Medulla oblongata (tissue), 1 donor: ENCODE measurements around the gene OR6Q1.
"Not testable (repeated sequence)": the region's sequence is repeated elsewhere in the genome, so short reads cannot be mapped to it uniquely, and the experiment has no call there.

ENCODE experiments used
- DNase-seq: peaks from one replicate; pipeline ENCODE4 v3.0.0-alpha.2; 2015; ENCODE audit errors: extremely low spot score

OR6Q1 gene, protein sequence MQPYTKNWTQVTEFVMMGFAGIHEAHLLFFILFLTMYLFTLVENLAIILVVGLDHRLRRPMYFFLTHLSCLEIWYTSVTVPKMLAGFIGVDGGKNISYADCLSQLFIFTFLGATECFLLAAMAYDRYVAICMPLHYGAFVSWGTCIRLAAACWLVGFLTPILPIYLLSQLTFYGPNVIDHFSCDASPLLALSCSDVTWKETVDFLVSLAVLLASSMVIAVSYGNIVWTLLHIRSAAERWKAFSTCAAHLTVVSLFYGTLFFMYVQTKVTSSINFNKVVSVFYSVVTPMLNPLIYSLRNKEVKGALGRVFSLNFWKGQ

GRCh38 chr11:58030653-58031052 lies at the start of gene OR6Q1:
Gene OR6Q1, plus strand, starts transcription at chr11:58030953. Its CDS starts 0 bp downstream, at chr11:58030953.
- no peak for DNase-seq

GRCh38 chr11:57981536-57981935 lies 49.2 kb upstream of the OR6Q1 start:
- DNase-seq = no peak

DNA sequence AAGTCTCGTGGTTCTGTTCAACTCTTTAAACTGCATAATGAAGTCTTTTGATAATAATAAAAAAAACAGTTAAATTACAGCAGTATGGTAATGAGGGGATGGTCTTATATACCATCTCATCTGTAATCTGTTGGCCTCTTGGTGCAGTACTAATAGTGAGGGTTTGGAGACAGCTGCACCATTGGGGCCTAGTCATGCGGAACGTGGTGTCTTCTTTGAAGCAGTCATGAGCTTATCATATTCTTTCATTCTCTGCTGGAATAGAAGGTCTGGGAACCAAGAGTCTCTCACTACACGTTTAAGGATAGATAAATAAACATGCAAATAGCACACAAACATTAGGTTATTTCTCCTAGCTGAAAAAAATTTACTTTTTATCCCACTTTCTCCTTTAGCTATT lies 48.0 kb upstream of the OR6Q1 start:
- DNase-seq = no peak

DNA sequence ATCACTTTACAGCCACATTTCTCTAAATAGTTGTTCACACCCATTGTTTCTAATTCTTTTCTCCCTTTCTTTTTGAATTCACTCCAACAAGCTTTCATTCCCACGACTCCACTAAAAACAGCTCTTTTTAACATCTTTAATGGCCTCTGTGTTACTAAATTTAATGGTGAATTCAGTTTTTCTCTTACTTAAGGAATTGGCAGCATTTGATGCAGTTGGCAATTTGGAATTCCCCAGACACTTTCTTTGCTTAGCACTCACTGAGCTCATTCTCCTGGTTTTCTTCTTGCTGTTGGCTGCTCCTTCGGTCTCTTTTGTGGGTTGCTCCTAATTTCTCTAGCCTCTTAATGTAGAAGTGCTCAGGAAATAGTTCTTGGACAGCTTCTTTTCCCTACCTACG lies 47.6 kb upstream of the OR6Q1 start:
- peak; percentile 22 for DNase-seq

- not testable (repeated sequence) for DNase-seq
Observed at GRCh38 chr11:57999523-57999922, 31.2 kb upstream of the OR6Q1 start.

DNA sequence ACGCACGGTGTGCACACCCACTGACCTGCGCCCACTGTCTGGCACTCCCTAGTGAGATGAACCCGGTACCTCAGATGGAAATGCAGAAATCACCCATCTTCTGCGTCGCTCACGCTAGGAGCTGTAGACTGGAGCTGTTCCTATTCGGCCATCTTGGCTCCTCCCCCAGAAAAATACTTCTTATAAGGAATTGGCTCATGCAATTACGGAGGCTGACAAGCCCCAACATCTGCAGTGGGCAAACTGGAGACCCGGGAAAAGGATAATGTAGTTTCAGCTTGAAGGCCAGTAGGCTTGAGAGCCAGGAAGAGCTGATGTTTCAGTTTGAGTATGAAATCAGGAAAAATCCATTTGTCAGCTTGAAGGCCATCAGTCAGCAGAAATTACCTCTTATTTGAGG lies 30.7 kb upstream of the OR6Q1 start:
- not testable (repeated sequence) for DNase-seq

GRCh38 chr11:58000699-58001098 lies 30.1 kb upstream of the OR6Q1 start:
- no peak for DNase-seq

GRCh38 chr11:58003036-58003435 lies 27.7 kb upstream of the OR6Q1 start:
- DNase-seq = no peak

- DNase-seq = no peak
Observed at GRCh38 chr11:58003591-58003990, 27.2 kb upstream of the OR6Q1 start.

DNA sequence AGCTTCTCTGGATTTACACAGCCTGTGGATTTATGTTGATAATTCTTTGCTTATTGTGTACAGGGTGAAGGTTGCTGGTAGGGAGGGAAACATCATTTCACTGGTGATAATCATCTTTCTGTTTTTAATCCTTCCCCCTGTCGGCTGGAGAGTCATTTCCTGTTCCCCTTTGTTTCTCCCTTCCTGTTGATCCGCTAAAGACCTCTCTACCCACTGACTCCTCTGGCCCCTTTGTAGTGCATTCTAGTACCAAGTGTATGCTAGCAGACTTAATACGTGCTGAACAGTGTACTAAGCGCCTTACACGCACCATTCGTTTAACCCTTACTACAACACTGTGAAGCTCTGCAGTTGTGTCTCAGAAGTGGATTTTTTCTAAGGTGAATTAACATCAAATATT lies 26.1 kb upstream of the OR6Q1 start:
- no peak for DNase-seq

DNA sequence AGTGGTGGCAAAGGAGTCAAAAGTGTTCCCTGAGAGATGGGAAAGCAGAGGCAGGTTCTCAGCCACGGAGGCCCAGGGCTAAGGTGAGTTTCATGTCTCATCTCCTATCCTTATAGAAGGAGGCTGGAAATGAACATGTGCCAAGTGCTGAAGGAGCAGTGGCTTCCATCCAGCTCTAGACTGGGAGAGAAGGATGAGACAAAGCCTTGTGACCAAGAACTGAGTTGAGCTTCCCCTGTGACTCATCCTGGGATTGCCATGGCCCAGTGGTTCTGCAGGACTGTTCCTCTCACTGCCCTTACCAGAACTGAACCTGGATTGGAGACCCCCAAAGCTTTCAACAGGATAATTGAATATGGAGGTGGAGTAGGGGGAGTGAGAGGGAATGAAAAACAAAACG lies 23.8 kb upstream of the OR6Q1 start:
- no peak for DNase-seq

- DNase-seq = no peak
Observed at GRCh38 chr11:58011771-58012170, 19.0 kb upstream of the OR6Q1 start.

DNA sequence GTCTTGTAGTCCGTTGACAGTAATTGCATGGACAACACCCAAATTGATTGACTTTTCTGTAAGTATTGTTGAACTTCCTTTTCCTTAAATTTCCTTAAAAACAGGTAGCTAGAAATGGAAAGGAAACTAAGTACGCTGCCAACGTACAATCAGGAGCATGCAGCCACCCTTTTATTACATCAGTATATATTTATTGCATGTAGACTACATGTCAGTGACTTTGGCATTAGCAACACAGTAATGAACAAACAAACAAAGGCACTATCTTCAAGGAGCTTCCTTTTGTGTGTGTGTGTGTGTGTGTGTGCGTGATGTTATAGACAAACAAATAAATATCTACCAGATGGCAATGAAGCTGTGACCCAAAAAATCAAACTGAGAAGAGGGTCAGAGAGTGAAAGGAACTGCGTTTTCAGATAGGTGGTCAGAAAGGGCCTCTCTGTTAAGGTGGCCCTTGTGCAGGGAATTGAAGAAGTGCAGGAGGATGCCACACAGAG lies 7.3 kb upstream of the OR6Q1 start, which contains the start of gene OR9Q1:
Gene OR9Q1, plus strand, starts transcription at position 447 of the 497 bp plus-strand sequence. CDS start 155,564 bp downstream, outside the sequence.
- no peak for DNase-seq

DNA sequence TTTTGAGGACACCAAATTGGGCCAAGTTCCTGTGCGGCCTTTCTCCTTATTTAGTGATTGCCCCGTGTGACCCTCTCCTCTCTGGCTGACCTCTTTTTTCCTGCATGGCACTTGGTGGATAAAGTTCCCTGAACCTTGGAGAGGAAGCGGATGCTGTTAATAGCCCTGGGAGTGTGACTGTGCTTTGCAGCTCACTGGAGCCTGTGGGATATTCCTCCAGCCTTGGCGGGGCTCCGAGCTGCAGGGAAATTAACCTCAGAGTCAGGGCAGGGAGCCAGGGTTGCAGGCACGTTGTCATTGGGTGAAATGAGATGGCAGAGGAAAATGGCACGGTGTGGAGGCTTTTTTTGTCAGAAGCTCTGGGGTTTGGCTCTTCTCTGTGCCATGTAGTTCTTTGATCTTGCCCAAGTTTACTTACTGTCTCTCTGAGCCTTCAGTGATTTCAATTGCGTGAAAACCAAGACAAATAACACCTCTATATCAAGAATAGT lies 6.1 kb upstream of the OR6Q1 start:
- DNase-seq = no peak

- DNase-seq = no peak
Observed at GRCh38 chr11:58027341-58027740, 3.4 kb upstream of the OR6Q1 start.

DNA sequence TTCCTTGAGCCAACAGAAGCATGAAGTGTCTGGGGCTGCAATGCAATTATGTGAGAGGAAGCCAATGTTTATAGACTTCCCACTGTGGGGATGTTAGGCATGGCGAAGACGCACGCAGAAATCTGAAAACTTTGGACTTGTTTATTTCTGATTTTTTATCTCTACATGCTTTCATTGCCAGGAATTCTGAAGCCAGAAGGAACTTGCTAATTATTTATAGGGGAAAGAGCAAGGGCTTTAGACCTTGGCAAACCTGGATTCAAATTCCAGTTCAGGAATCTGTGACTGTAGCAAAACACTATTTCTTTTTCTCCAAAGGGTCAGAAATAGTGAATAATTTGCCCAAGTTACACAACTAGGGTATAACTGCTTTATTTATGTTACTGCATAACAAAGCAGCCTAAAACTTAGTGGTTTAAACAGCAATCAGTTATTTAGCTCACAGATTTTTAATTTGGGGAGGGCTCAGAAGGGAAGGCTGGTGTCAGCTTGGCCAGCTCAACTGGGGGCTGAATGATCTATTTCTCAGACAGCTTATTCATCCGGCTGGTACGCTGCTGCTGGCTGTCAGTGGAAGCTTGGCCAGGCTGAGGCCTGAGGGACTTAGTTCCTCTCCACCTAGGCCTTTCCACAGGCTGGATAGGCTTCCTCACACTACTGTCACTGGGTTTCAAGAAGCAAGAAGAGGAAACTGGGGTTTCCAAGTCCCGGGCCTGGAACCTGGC lies 1.9 kb upstream of the OR6Q1 start:
- DNase-seq = peak; percentile 44

DNA sequence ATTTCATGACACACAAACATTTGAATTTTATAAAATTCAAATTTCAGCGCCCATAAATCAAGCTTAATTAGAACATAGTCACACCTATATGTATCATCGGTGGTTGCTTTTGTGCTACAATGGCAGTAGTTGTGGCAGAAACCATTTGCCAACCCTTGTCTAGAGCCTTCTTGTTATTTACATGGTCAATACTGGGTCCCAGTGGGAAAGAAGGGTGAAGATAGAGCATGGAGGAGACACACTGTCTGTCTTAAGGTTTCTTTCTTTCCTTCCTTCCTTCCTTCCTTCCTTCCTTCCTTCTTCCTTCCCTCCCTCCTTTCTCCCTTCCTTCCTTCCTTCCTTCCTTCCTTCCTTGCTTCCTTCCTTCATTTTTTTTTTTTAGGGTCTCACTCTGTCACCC lies 3.7 kb downstream of the OR6Q1 start:
- DNase-seq = no peak

- DNase-seq = no peak
Observed at GRCh38 chr11:58039589-58039988, 8.8 kb downstream of the OR6Q1 start.

GRCh38 chr11:58043379-58043778 lies 12.6 kb downstream of the OR6Q1 start:
- DNase-seq = no peak

DNA sequence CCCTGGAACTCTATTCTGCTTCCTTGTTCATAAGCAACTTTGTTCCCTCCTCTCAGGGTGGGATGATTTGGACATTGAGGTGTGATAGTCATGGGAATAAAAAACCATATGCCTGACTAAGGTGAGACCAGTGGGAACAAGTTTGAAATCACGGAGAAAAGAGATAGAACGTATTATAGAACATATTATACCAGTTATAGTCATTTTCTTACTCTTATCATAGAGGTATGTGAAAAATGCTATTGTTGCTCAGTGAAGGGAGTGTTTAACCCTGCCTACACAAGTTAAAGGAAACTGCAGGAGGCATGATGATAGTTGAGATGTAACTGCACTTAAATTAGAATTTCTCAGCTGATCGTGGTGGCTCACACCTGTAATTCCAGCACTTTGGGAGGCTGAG lies 15.5 kb downstream of the OR6Q1 start:
- DNase-seq = no peak

DNA sequence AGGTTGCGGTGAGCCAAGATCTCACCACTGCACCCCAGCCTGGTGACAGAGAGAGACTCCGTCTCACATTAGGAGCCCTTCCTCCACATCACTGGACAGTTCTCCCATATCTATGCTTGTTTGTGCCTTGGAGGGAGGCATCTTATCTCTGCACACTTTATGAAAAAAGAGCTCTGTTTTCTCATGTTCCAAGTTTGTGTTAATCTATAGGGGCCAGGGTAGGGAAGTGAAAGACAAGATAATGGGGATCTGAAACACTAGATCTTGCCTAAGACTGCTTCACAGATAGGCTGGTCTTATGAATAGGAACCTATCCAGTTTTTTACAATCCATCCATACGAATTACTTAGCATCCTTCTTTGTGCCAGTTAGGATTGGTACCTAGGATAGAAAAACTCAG lies 17.1 kb downstream of the OR6Q1 start:
- DNase-seq = no peak

DNA sequence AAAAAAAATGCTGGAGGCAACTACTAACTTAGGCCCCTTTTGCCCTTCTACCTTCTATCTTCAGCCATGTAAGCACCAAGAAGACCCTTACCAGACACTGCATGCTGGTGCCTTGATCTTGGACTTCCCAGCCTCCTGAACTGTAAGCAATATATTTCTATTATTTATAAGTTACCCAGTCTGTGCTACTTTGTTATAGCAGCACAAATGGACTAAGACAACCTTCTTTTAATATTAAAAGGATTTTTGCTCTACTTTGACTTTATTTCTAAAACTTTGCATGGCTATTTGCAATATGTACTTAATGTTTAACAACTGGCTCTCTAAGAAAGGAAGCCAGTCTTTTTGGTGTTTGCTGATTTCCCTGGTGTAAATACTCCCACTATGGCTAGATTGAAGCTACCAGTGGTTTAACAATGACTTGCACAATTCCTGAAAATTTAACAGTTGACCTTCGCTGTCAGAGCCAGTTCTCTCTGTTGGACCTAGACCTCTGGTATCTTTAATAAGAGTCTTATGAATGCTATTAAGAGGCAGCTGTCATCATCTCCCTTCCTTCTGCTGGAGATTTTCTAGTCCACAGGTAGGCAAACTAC lies 25.2 kb downstream of the OR6Q1 start:
- DNase-seq = no peak
